Heart left ventricle (tissue), 16 donors: Measurements from ENCODE around the gene DRC1. TPM values are rescaled to one million over a fixed set of nuclear protein-coding genes. Genes with fewer than 3 reads are reported as not detected.

Source experiments
- ATAC-seq, 4 donors: fragments of 200-7000 bp; cut with Tn5 transposase; one replicate each; pipeline ENCODE4 v1.9.1; 2020 to 2022; ENCODE audit warnings: moderate library complexity in 4 of 4, mild to moderate bottlenecking in 3 of 4, moderate number of reproducible peaks in 1 of 4
- DNase-seq, 5 donors: peaks; one replicate each; pipeline ENCODE4 v3.0.0-alpha.2; 2020
- H3K27ac ChIP-seq, 12 donors: fragments of 200-600 bp; sonication (generic) in 4 of 12; one replicate each; pipeline versions ENCODE4 v1.5.0 to v1.8.0; 2016 to 2022; ENCODE audit warnings: mild to moderate bottlenecking in 2 of 12
- H3K27me3 ChIP-seq, 9 donors: fragments of 200-600 bp; sonication (generic) in 2 of 9; one replicate each; pipeline versions ENCODE4 v1.5.1 to v1.8.0; 2016 to 2022; ENCODE audit warnings: mild to moderate bottlenecking in 3 of 9
- H3K36me3 ChIP-seq, 9 donors: fragments of 200-600 bp; sonication (generic) in 2 of 9; one replicate each; pipeline versions ENCODE4 v1.5.0 to v1.8.0; 2018 to 2022; ENCODE audit warnings: mild to moderate bottlenecking in 2 of 9
- H3K4me1 ChIP-seq, 12 donors: fragments of 200-600 bp; sonication (generic) in 4 of 12; one replicate each; pipeline versions ENCODE4 v1.5.0 to v1.8.0; 2016 to 2022; ENCODE audit warnings: mild to moderate bottlenecking in 3 of 12
- H3K4me3 ChIP-seq, 12 donors: fragments of 200-600 bp; sonication (generic) in 4 of 12; one replicate each; pipeline versions ENCODE4 v1.5.0 to v1.8.0; 2017 to 2022; ENCODE audit warnings: mild to moderate bottlenecking in 9 of 12, moderate library complexity in 4 of 12
- H3K9me3 ChIP-seq, 12 donors: fragments of 200-600 bp; sonication (generic) in 4 of 12; one replicate each; pipeline versions ENCODE4 v1.5.0 to v1.8.0; 2016 to 2022; ENCODE audit warnings: mild to moderate bottlenecking in 1 of 12
- CTCF ChIP-seq, 12 donors: fragments of 200-600 bp; sonication (generic) in 4 of 12; IDR thresholded peaks; one replicate each; pipeline versions ENCODE4 v1.5.0 to v1.8.0; 2018 to 2022; ENCODE audit warnings: antibody characterized with exemption in 12 of 12, mild to moderate bottlenecking in 5 of 12
- POLR2A ChIP-seq, 2 donors: fragments of 450-650 bp; IDR thresholded peaks; one replicate each; pipeline ENCODE4 v1.6.1; 2017; ENCODE audit warnings: antibody characterized with exemption in 2 of 2, mild to moderate bottlenecking in 2 of 2, moderate library complexity in 2 of 2
- WGBS, 4 donors: extraction: QIAGEN DNeasy Blood & Tissue Kit in 2 of 4; methylation state at CpG; one replicate each; pipeline versions ENCODE4 v1.1.5 to v1.1.7; 2013 to 2018; 5-methylcytosine and 5-hydroxymethylcytosine counted together
- intact Hi-C, 10 donors: fragments of 100-400 bp; cut with DNase I; formaldehyde crosslinking; loops; one replicate each; pipeline versions ENCODE4 v1.11.1 to v1.14.2; 2022
- polyA plus RNA-seq, 2 donors: library from polyadenylated mRNA; stranded (reverse); fragments of 200-250 nt; gene quantifications; one replicate each; pipeline ENCODE4 v1.2.3, GENCODE V29; 2013
- total RNA-seq, 9 donors: library from RNA; depleted of rRNA in 2 of 9; stranded (reverse); fragments of >200 nt in 2 of 9; fragmentation: NEBNext Ultra II Directional in 3 of 9; extraction: Animal tissue kit (Norgen Biotek cat#: 25700) in 3 of 9; gene quantifications; one replicate each; pipeline versions ENCODE4 v1.1.0 to v1.2.4, GENCODE V29; 2016 to 2023
- donor health status: ischemic (EF 13 %, LVEDD 7.1; RV severe dilation, severe dysfunction).
- donor health status: healthy with polysubstance abuse.
- donor health status: DM: no; HTN: yes; CAD: no.
- donor health status: DM: no; HTN: no; CAD: no.
- donor health status: ischemic (EF 25% LVEDD 6.9; RV normal size, moderate dysfunction).
- donor health status: ischemic (EF 25% LVEDD 5.7; RV mildly dilated, moderate dysfunction).
- donor health status: healthy.
- donor health status: DM: yes; HTN: yes; CAD: no.
- donor health status: ischemic (EF 35%, LVEDD 5.7; RV mildly dilated, moderate dysfunction).
- donor health status: nonischemic (EF 11% LVEDD 7.7; RV severe dilation, severe dysfunction).
- donor health status: DM: yes; HTN: yes; CAD: no.
- donor health status: PGD.
- donor health status: ischemic (EF 29% LVEDD 5.4; RV normal size, mild dysfunction).
- donor health status: nonischemic (EF 23%, LVEDD 6.1; RV moderate dilation, normal function).

DRC1 gene
- total and polyA plus RNA-seq, 11 donors = 0.15 to 0.73 (median 0.44) TPM; not detected in 8

GRCh38 chr2:26455670-26456439 is 54.1 kb downstream of the DRC1 start:
- ATAC-seq (peak in 2 of 4 donors; percentile 58 to 74), DNase-seq (peak in 3 of 5 donors; percentile 30 to 77 (median 58))
- WGBS, 4 donors = 73 to 76% (median 75%) methylated on average over 17 to 18 of the region's 18 CpGs

GRCh38 chr2:26456440-26457250 is 54.9 kb downstream of the DRC1 start:
- Histone ChIP-seq H3K4me1 (peaks cover 0 to 13% (median 0%) of the 10 kb centered on the region in 12 donors), H3K27me3 (no peaks in the 10 kb centered on the region), H3K4me3 (no peak overlapping the region), H3K27ac (no peak overlapping the region), H3K36me3 (no peaks in the 10 kb centered on the region), H3K9me3 (peaks cover 0 to 3% (median 0%) of the 10 kb centered on the region in 12 donors)
- DNase-seq = no peak
- TF ChIP-seq CTCF (IDR thresholded peaks at IDR 0.05) (no peak), POLR2A (IDR thresholded peaks at IDR 0.05) (no peak)
- intact Hi-C loops = no loop called here
- 94 to 97% (median 96%) methylated on average over 10 of the region's 10 CpGs for WGBS, 4 donors
- ATAC-seq = no peak

More at GRCh38 chr2:26455670-26456439, 54.1 kb downstream of the DRC1 start:
- no peak for TF ChIP-seq POLR2A (IDR thresholded peaks at IDR 0.05)
- no peak for TF ChIP-seq CTCF (IDR thresholded peaks at IDR 0.05)
- H3K36me3 ChIP-seq = no peaks in the 10 kb centered on the region
- peaks cover 0 to 4% (median 0%) of the 10 kb centered on the region in 12 donors for H3K9me3 ChIP-seq
- no peak overlapping the region for H3K4me3 ChIP-seq
- no peak overlapping the region for H3K27ac ChIP-seq
- H3K4me1 ChIP-seq = peaks cover 0 to 13% (median 0%) of the 10 kb centered on the region in 12 donors
- no peaks in the 10 kb centered on the region for H3K27me3 ChIP-seq
- intact Hi-C loops = no loop called here

GRCh38 chr2:26457251-26457666 is 55.5 kb downstream of the DRC1 start:
- Histone ChIP-seq H3K36me3 (no peaks in the 10 kb centered on the region), H3K27ac (no peak overlapping the region), H3K27me3 (no peaks in the 10 kb centered on the region), H3K9me3 (no peaks in the 10 kb centered on the region), H3K4me3 (no peak overlapping the region), H3K4me1 (peaks cover 0 to 15% (median 0%) of the 10 kb centered on the region in 12 donors)
- whole genome bisulfite sequencing, 4 donors = 78 to 83% (median 81%) methylated on average over 11 of the region's 11 CpGs
- intact Hi-C loops = no loop called here
- ATAC-seq (no peak), DNase-seq (no peak)
- no peak for TF ChIP-seq POLR2A (IDR thresholded peaks at IDR 0.05)
- no peak for TF ChIP-seq CTCF (IDR thresholded peaks at IDR 0.05)
